ENCODE measurements around the gene ARID2.
A peak's percentile ranks its signal among the peaks of the same experiment; 100 is the strongest.

DNA sequence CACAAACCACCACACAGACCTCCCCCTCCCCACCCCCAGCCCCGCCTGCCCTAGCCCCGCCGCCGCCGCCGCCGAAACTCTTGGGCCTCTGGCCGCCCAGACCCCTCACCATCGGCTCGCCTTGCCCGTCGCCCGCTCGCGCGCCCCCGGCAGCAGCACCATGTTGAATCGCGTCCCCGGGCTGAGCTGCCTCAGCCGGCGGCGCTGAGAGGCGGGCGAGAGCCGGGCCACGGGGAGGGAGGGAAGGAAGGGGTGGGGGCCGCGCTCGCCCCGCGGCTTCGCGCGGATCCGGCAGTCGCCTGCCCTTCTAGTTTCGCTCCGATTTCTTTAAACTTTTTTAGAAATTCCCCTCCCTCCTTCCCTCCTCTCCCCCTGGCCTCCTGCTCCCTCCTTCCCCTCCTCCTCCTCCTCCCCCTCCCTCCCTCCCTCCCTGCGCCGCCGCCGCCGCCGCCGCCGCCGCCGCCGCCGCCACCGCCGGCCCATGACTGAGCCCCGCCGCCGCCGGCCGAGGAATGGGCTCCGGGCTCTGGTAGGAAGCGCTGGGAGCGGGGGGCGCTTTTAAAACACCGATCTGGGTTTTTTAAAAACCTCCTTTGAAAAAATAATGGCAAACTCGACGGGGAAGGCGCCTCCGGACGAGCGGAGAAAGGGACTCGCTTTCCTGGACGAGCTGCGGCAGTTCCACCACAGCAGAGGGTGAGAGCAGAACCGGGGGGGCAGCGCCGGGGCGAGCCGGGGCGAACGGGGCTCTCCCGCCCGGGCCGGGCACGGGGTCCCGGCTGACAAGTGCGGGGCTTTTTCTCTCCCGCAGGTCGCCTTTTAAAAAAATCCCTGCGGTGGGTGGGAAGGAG lies at the start of gene ARID2:
- TF ChIP-seq, protein P1, sequence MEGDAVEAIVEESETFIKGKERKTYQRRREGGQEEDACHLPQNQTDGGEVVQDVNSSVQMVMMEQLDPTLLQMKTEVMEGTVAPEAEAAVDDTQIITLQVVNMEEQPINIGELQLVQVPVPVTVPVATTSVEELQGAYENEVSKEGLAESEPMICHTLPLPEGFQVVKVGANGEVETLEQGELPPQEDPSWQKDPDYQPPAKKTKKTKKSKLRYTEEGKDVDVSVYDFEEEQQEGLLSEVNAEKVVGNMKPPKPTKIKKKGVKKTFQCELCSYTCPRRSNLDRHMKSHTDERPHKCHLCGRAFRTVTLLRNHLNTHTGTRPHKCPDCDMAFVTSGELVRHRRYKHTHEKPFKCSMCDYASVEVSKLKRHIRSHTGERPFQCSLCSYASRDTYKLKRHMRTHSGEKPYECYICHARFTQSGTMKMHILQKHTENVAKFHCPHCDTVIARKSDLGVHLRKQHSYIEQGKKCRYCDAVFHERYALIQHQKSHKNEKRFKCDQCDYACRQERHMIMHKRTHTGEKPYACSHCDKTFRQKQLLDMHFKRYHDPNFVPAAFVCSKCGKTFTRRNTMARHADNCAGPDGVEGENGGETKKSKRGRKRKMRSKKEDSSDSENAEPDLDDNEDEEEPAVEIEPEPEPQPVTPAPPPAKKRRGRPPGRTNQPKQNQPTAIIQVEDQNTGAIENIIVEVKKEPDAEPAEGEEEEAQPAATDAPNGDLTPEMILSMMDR (IDR thresholded peaks at IDR 0.05): no peak
- peak in 2 of 3 donors; percentile 67 to 70 for TF ChIP-seq POLR2A (IDR thresholded peaks at IDR 0.05)

All from body of pancreas (tissue), 4 donors.